ENCODE data around the gene KCNH4. TPM values are rescaled to one million over a fixed set of nuclear protein-coding genes. Genes with fewer than 3 reads are reported as not detected.

The KCNH4 gene
- total RNA-seq, 1 experiment from 2014 or later: 1.5 TPM

- H3K4me1 ChIP-seq (ENCODE audit: control insufficient read depth, insufficient read depth, low read length): peaks cover 7% of the 10 kb centered on the region; the same call in 1 of the 2 replicates
- no TSS peak for BruUV-seq (replicated peaks)
- DNase-seq (ENCODE audit: low read depth, low spot score) (no peak), ATAC-seq (peak; percentile 92)
- POLR2A ChIA-PET: interaction anchor here (0.6 kb wide), 2 partner anchors 33 to 322 kb away, joined by 3 to 8 read pairs; no protein-coding TSS in a partner anchor
- H3K4me3 ChIP-seq (ENCODE audit: low read depth in 2 of 2, low read length in 2 of 2): peak within 1 kb of the TSS; percentile 40 to 49
- peak within 1 kb of the TSS; percentile 69 for H3K27ac ChIP-seq (ENCODE audit: low read length)
- H3K36me3 ChIP-seq (ENCODE audit: control insufficient read depth, insufficient read depth, low read length): no peaks in the 10 kb centered on the region
- H3K9me3 ChIP-seq (ENCODE audit: control insufficient read depth, insufficient read depth, low read depth, low read length): no peaks in the 10 kb centered on the region
- CTCF ChIA-PET: no interaction called here
- in situ Hi-C loops (cut with HindIII; ENCODE audit: low pct_unique_long_range_greater_than_20kb, low sequenced_read_pairs) (no loop called here), intact Hi-C loops (cut with micrococcal nuclease; ENCODE audit: unreplicated experiment) (no loop called here)
- TF ChIP-seq REST (IDR thresholded peaks at IDR 0.05; ENCODE audit: insufficient read depth in 1 of 2, low read depth in 2 of 2, low read length in 1 of 2) (no peak), POLR2AphosphoS5 (IDR thresholded peaks at IDR 0.05; ENCODE audit: low read depth, low read length) (peak; percentile 65)
- H3K27me3 ChIP-seq (ENCODE audit: control insufficient read depth, insufficient read depth, low read length): no peaks in the 10 kb centered on the region
Measured at GRCh38 chr17:42120770-42121769, 59.9 kb downstream of the KCNH4 start, which contains the start of gene KAT2A. Gene KAT2A (minus strand): TSS chr17:42121367. CDS start chr17:42121304, 63 bp downstream.

GRCh38 chr17:42120161-42120769 is 60.7 kb downstream of the KCNH4 start:
- no peak for ATAC-seq
- Histone ChIP-seq H3K27ac (ENCODE audit: low read length) (peak overlapping the region; percentile 69), H3K27me3 (ENCODE audit: control insufficient read depth, insufficient read depth, low read length) (no peaks in the 10 kb centered on the region), H3K4me1 (ENCODE audit: control insufficient read depth, insufficient read depth, low read length) (peaks cover 7% of the 10 kb centered on the region; the same call in 1 of the 2 replicates), H3K36me3 (ENCODE audit: control insufficient read depth, insufficient read depth, low read length) (no peaks in the 10 kb centered on the region), H3K9me3 (ENCODE audit: control insufficient read depth, insufficient read depth, low read depth, low read length) (no peaks in the 10 kb centered on the region), H3K4me3 (ENCODE audit: low read depth in 2 of 2, low read length in 2 of 2) (peak overlapping the region; percentile 40 to 49)
- DNase-seq (ENCODE audit: low read depth, low spot score): no peak
- intact Hi-C loops (cut with micrococcal nuclease; ENCODE audit: unreplicated experiment) (no loop called here), in situ Hi-C loops (cut with HindIII; ENCODE audit: low pct_unique_long_range_greater_than_20kb, low sequenced_read_pairs) (no loop called here)
- ChIA-PET CTCF (interaction anchor here (0.6 kb wide), 1 partner anchor 10 kb away, joined by 3 read pairs; no protein-coding TSS in a partner anchor), POLR2A (interaction anchor here (0.6 kb wide), 1 partner anchor 321 kb away, joined by 8 read pairs; no protein-coding TSS in a partner anchor)
- TF ChIP-seq SIN3A (IDR thresholded peaks at IDR 0.05; ENCODE audit: borderline replicate concordance, insufficient read depth, low read depth, low read length): no peak
- no peak for TF ChIP-seq REST (IDR thresholded peaks at IDR 0.05; ENCODE audit: insufficient read depth in 1 of 2, low read depth in 2 of 2, low read length in 1 of 2)
- TF ChIP-seq POLR2AphosphoS5 (IDR thresholded peaks at IDR 0.05; ENCODE audit: low read depth, low read length): no peak
- TF ChIP-seq TCF7L2 (IDR thresholded peaks at IDR 0.05; ENCODE audit: low read depth, low read length): no peak
- no peak for TF ChIP-seq CTCF (IDR thresholded peaks at IDR 0.05)
- TSS peak; percentile 78 for BruUV-seq (replicated peaks)

Measured in Panc1 (cell line).